HG03520 (cell line): ENCODE results near the gene SELENOO.

Experiments used
- ATAC-seq: cut with Tn5 transposase; IDR thresholded peaks from one replicate; pipeline ENCODE4 v1.9.1; 2021; ENCODE audit warnings: mild to moderate bottlenecking, moderate library complexity; ENCODE audit not compliant: unreplicated experiment

Gene SELENOO

GRCh38 chr22:50171965-50172421 is 28.8 kb upstream of the SELENOO start:
- no peak for ATAC-seq

GRCh38 chr22:50173311-50173982 is 27.4 kb upstream of the SELENOO start:
- ATAC-seq: no peak

GRCh38 chr22:50173983-50174355 is 26.8 kb upstream of the SELENOO start:
- ATAC-seq: no peak

GRCh38 chr22:50174382-50175190 is 26.2 kb upstream of the SELENOO start:
- no peak for ATAC-seq

- no peak for ATAC-seq
These were observed 25.7 kb upstream of the SELENOO start for GRCh38 chr22:50175191-50175461.

- ATAC-seq: no peak
These were observed 24.6 kb upstream of the SELENOO start for GRCh38 chr22:50175921-50176849.

GRCh38 chr22:50176850-50177536 is 23.8 kb upstream of the SELENOO start:
- ATAC-seq: no peak

- no peak for ATAC-seq
These were observed 23.0 kb upstream of the SELENOO start for GRCh38 chr22:50177537-50178470.

GRCh38 chr22:50178471-50178864 is 22.3 kb upstream of the SELENOO start:
- no peak for ATAC-seq

GRCh38 chr22:50178871-50179869 is 21.6 kb upstream of the SELENOO start:
- ATAC-seq: no peak

GRCh38 chr22:50179937-50180726 is 20.7 kb upstream of the SELENOO start:
- ATAC-seq: no peak

GRCh38 chr22:50180727-50181521 is 19.9 kb upstream of the SELENOO start:
- ATAC-seq: no peak

GRCh38 chr22:50182176-50183081 is 18.4 kb upstream of the SELENOO start:
- no peak for ATAC-seq

- ATAC-seq: no peak
These were observed 17.5 kb upstream of the SELENOO start for GRCh38 chr22:50183141-50183971.
